HG03045 (cell line): ENCODE results near the gene RGPD3.

Experiments used
- ATAC-seq: cut with Tn5 transposase; IDR thresholded peaks from one replicate; pipeline ENCODE4 v1.9.1; 2021; ENCODE audit warnings: mild to moderate bottlenecking, moderate library complexity; ENCODE audit not compliant: unreplicated experiment

Gene RGPD3

GRCh38 chr2:106343274-106343673 lies 124.9 kb downstream of the RGPD3 start:
- ATAC-seq = no peak

GRCh38 chr2:106342831-106343251 lies 125.4 kb downstream of the RGPD3 start:
- ATAC-seq = no peak

DNA sequence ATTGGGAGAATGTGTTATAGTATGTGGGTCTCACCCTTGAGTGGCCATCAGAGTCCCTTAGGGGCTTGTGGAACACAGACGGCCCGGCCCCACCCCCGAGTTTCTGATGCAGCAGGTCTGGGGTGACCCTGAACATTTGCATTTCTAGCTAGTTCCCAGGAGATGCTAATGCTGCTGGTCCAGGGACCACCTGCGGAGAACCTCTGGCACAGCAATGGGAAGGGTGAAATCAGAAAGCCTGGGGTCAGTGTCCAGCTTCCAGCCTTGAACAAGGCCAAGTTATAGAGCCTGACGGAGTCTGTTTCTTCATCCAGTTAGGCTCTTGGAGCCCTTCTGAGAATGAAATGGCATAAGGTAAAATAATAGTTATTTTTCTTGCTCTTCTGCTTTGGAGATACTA lies 126.5 kb downstream of the RGPD3 start:
- ATAC-seq = no peak
